GM12878 (cell line): ENCODE measurements around the gene KMT2E. TPM values are rescaled to one million over a fixed set of nuclear protein-coding genes. Genes with fewer than 3 reads are reported as not detected.
A peak's percentile ranks its signal among the peaks of the same experiment; 100 is the strongest.

Experiments
- ATAC-seq: fragments of 200-7000 bp; cut with Tn5 transposase; 3 replicates; pipeline ENCODE4 v1.9.1; 2020; ENCODE audit warnings: mild to moderate bottlenecking, moderate library complexity
- BruUV-seq: library from RNA; stranded (reverse); fragments of 400-500 nt; replicated peaks from 2 replicates; lab custom pipeline; 2021; lab: Mats Ljungman, UMichigan
- CTCF ChIA-PET: fragments of 300-600 bp; sonication (Branson Sonifier 250); formaldehyde crosslinking; extraction: SDS; loops from one replicate; lab custom pipeline; 2021; ENCODE audit warnings: inconsistent platforms; lab: Yijun Ruan, JAX
- POLR2A ChIA-PET: fragments of 350-600 bp; formaldehyde crosslinking; extraction: SDS; loops from one replicate; lab custom pipeline; 2021; ENCODE audit warnings: inconsistent platforms; lab: Charles Lee
- RAD21 ChIA-PET: fragments of 300-600 bp; sonication (Branson Sonifier 250); formaldehyde crosslinking; loops from one replicate; lab custom pipeline; 2023; ENCODE audit warnings: antibody characterized with exemption; ENCODE audit not compliant: unreplicated experiment; lab: Charles Lee
- SMC1A ChIA-PET: fragments of 300-600 bp; sonication (Branson Sonifier 250); formaldehyde crosslinking; loops from one replicate; lab custom pipeline; 2023; ENCODE audit not compliant: unreplicated experiment, uncharacterized antibody; lab: Charles Lee
- DNase-seq: peaks from one replicate; pipeline ENCODE4 v3.0.0-alpha.2; 2011; ENCODE audit warnings: low read depth, low spot score
- FAIRE-seq: peaks from 3 replicates; lab custom pipeline; 2011; peaks lifted over from hg19 to GRCh38; lab: Jason Lieb, UNC
- H2AFZ ChIP-seq: 2 replicates; pipeline ENCODE4 v1.6.0; 2011; ENCODE audit warnings: low read depth, low read length, control low read depth; ENCODE audit not compliant: control insufficient read depth
- H3K27ac ChIP-seq: 2 replicates; pipeline ENCODE4 v1.5.1; 2011; ENCODE audit warnings: control low read depth; ENCODE audit not compliant: control insufficient read depth, insufficient read depth
- H3K27me3 ChIP-seq, 2 experiments: replicated peaks in 1 of 2; 2 replicates each; pipeline versions ENCODE4 v1.6.0 to v1.6.1; 2011; ENCODE audit warnings: low read length in 1 of 2; ENCODE audit not compliant: control insufficient read depth in 2 of 2, insufficient read depth in 2 of 2
- H3K36me3 ChIP-seq, 2 experiments: 2 replicates each; pipeline ENCODE4 v1.5.1; 2011; ENCODE audit warnings: low read length in 1 of 2; ENCODE audit not compliant: control insufficient read depth in 2 of 2, insufficient read depth in 2 of 2
- H3K4me1 ChIP-seq: 2 replicates; pipeline ENCODE4 v1.6.1; 2011; ENCODE audit warnings: mild to moderate bottlenecking, low read length, moderate library complexity, mixed read lengths; ENCODE audit not compliant: control insufficient read depth, insufficient read depth
- H3K4me2 ChIP-seq: 2 replicates; pipeline ENCODE4 v1.6.0; 2011; ENCODE audit warnings: control low read depth; ENCODE audit not compliant: control insufficient read depth, insufficient read depth
- H3K4me3 ChIP-seq: fragments of 200-600 bp; sonication (generic); 2 replicates; pipeline ENCODE4 v1.5.1; 2016
- H3K79me2 ChIP-seq: 2 replicates; pipeline ENCODE4 v1.6.0; 2011; ENCODE audit warnings: low read length; ENCODE audit not compliant: control insufficient read depth, insufficient read depth
- H3K9ac ChIP-seq: 2 replicates; pipeline ENCODE4 v1.8.0; 2011; ENCODE audit warnings: low read length, control low read depth, mixed read lengths; ENCODE audit not compliant: control insufficient read depth, insufficient read depth
- H3K9me3 ChIP-seq: replicated peaks from 3 replicates; pipeline ENCODE4 v1.5.1; 2011; ENCODE audit warnings: mild to moderate bottlenecking, low read length; ENCODE audit not compliant: control insufficient read depth, insufficient read depth
- H4K20me1 ChIP-seq: 2 replicates; pipeline ENCODE4 v1.6.0; 2011; ENCODE audit not compliant: control insufficient read depth, insufficient read depth
- BRCA1 ChIP-seq: IDR thresholded peaks from 2 replicates; pipeline ENCODE4 v1.6.1; 2011; ENCODE audit warnings: low read depth, low read length, improper control_type of control experiment
- EZH2 ChIP-seq: IDR thresholded peaks from 2 replicates; pipeline ENCODE4 v1.6.1; 2012; ENCODE audit warnings: low read depth, mild to moderate bottlenecking, control low read depth, inconsistent platforms, low read length, borderline replicate concordance; ENCODE audit not compliant: control insufficient read depth
- FOXK2 ChIP-seq: fragments of 450-650 bp; IDR thresholded peaks from 2 replicates; pipeline ENCODE4 v1.6.1; 2017; ENCODE audit warnings: mild to moderate bottlenecking, moderate library complexity
- JUNB ChIP-seq: IDR thresholded peaks from 2 replicates; pipeline ENCODE4 v1.6.1; 2016; ENCODE audit warnings: antibody characterized with exemption, mild to moderate bottlenecking
- NFXL1 ChIP-seq: fragments of 450-650 bp; IDR thresholded peaks from 2 replicates; pipeline ENCODE4 v1.6.1; 2017; ENCODE audit warnings: antibody characterized with exemption, mild to moderate bottlenecking, borderline replicate concordance
- NR2F1 ChIP-seq: fragments of 450-650 bp; conservative IDR thresholded peaks from 2 replicates; pipeline ENCODE4 v1.6.1; 2017; ENCODE audit warnings: mild to moderate bottlenecking
- RELA ChIP-seq: fragments of 450-650 bp; IDR thresholded peaks from 2 replicates; pipeline ENCODE4 v1.8.0; 2014; ENCODE audit warnings: borderline replicate concordance; ENCODE audit not compliant: partially characterized antibody
- SMAD1 ChIP-seq: fragments of 450-650 bp; IDR thresholded peaks from 2 replicates; pipeline ENCODE4 v1.6.1; 2018; ENCODE audit warnings: mild to moderate bottlenecking, low read depth; ENCODE audit not compliant: partially characterized antibody
- SMARCA5 ChIP-seq: fragments of 450-650 bp; IDR thresholded peaks from 2 replicates; pipeline ENCODE4 v1.6.1; 2017; ENCODE audit warnings: mild to moderate bottlenecking
- SPI1 ChIP-seq: IDR thresholded peaks from 2 replicates; pipeline ENCODE4 v1.6.1; 2011; ENCODE audit warnings: low read depth, mild to moderate bottlenecking, low read length, moderate library complexity, borderline replicate concordance; ENCODE audit not compliant: insufficient read depth
- SREBF1 ChIP-seq: IDR thresholded peaks from 2 replicates; pipeline ENCODE4 v1.6.1; 2012; ENCODE audit warnings: mild to moderate bottlenecking, low read length
- TCF7 ChIP-seq: IDR thresholded peaks from 2 replicates; pipeline ENCODE4 v1.6.1; 2014; ENCODE audit warnings: antibody characterized with exemption, borderline replicate concordance
- WGBS: methylation state at CpG from one replicate; pipeline ENCODE4 v1.1.6; 2016; ENCODE audit warnings: low lambda C conversion rate; ENCODE audit not compliant: insufficient replicate concordance, insufficient coverage; ENCODE audit errors: missing lambda C conversion rate; 5-methylcytosine and 5-hydroxymethylcytosine counted together
- in situ Hi-C: fragments of 300-500 bp; cut with MboI; formaldehyde crosslinking; loops from 9 replicates; pipeline ENCODE4 v1.14.3; 2018; ENCODE audit warnings: mixed read lengths
- intact Hi-C: fragments of 100-400 bp; cut with micrococcal nuclease; formaldehyde crosslinking; loops from one replicate; pipeline ENCODE4 v1.14.2; 2022; ENCODE audit not compliant: unreplicated experiment
- polyA plus RNA-seq, 11 experiments: library from polyadenylated mRNA; depleted of rRNA in 4 of 11; unstranded in 6 of 11; stranded (reverse) in 5 of 11; fragments of >200 nt; fragmentation: Nextera tagmentation in 4 of 11; fragmentation: Illumina TruSeq in 1 of 11; extraction: Ambion mirVana in 4 of 11; extraction: Trizol in 1 of 11; gene quantifications; 1 replicate in 1 of 11; 2 replicates in 10 of 11; pipeline versions ENCODE4 v1.2.1 to v1.2.3, GENCODE V29; 2011 to 2016; ENCODE audit warnings: inconsistent platforms in 2 of 11, missing spikeins in 2 of 11, low read depth in 1 of 11
- total RNA-seq, 4 experiments: library from RNA; depleted of rRNA in 3 of 4; stranded (reverse); fragments of >200 nt in 3 of 4; fragmentation: Illumina TruSeq in 1 of 4; extraction: Trizol in 1 of 4; gene quantifications; 2 replicates each; pipeline versions ENCODE4 v1.2.1 to v1.2.3, GENCODE V29; 2013 to 2021
- TF ChIP-seq, protein P1 (sequence below): fragments of 450-650 bp; conservative IDR thresholded peaks from 2 replicates; pipeline ENCODE4 v1.6.1; 2017; ENCODE audit warnings: mild to moderate bottlenecking, moderate library complexity
- TF ChIP-seq, protein P2 (sequence below): fragments of 450-650 bp; IDR thresholded peaks from 2 replicates; pipeline ENCODE4 v1.6.1; 2016; ENCODE audit warnings: mild to moderate bottlenecking
- TF ChIP-seq, protein P3 (sequence below): fragments of 450-650 bp; formaldehyde crosslinking; IDR thresholded peaks from 2 replicates; pipeline ENCODE4 v1.4.0; 2020; ENCODE audit warnings: mild to moderate bottlenecking, moderate library complexity

The KMT2E gene
- total and polyA plus RNA-seq, 10 of the 15 experiments (the other 5 are each of a cell fraction or from before 2014, with no cell fraction given) = 13.2 to 68.1 (median 34.1) TPM

DNA sequence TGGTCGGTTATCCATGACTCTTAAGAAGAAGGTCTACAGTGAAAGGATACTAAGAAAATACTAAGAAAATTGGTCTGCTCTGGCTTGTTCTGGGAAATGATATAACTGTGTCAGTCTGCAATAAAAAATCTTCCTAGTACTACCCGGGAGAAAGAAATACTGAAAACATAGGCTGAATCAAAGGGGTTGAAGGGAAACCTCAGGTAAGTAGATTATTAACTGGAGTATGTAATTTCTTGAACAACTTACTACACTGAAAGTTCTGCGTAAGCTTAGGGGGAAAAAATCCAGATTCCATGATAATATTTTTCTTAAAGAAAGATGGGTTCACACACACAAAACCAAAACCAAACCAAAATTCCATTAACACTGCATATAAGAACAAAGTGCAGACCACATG, 143.3 kb downstream of the KMT2E start:
- FAIRE-seq (no peak), ATAC-seq (peak; percentile 56), DNase-seq (no peak)
- ChIA-PET POLR2A (interaction anchor here (1.0 to 1.1 kb wide), 3 partner anchors 54 to 232 kb away, joined by 3 to 4 read pairs (median 4); no protein-coding TSS in a partner anchor), CTCF (interaction anchor here (0.8 to 1.0 kb wide), 2 partner anchors 12 to 14 kb away, joined by 3 read pairs; no protein-coding TSS in a partner anchor), RAD21 (interaction anchor here (0.7 to 1.5 kb wide), 4 partner anchors 14 to 273 kb away, joined by 3 to 6 read pairs (median 4); no protein-coding TSS in a partner anchor), SMC1A (interaction anchor here (0.6 to 1.7 kb wide), 8 partner anchors 11 to 331 kb away, joined by 3 to 7 read pairs (median 3); no protein-coding TSS in a partner anchor)
- H3K27me3 ChIP-seq = no peaks in the 10 kb centered on the region
- H3K79me2 ChIP-seq = no peaks in the 10 kb centered on the region
- no peak overlapping the region for H3K27ac ChIP-seq
- intact Hi-C loops (loop anchor here (5.0 kb wide), 1 partner anchor 430 kb away; no protein-coding TSS in a partner anchor), in situ Hi-C loops (no loop called here)
- no peak overlapping the region for H3K4me2 ChIP-seq
- H3K4me3 ChIP-seq = no peak overlapping the region
- H3K36me3 ChIP-seq = no peaks in the 10 kb centered on the region; a peak in 1 of 4 replicates
- no peaks in the 10 kb centered on the region for H3K9me3 ChIP-seq
- H3K9ac ChIP-seq = no peak overlapping the region
- H4K20me1 ChIP-seq = no peaks in the 10 kb centered on the region
- WGBS = 62% methylated on average over 3 of the region's 3 CpGs
- no TSS peak for BruUV-seq
- no peak overlapping the region for H2AFZ ChIP-seq
- H3K4me1 ChIP-seq = no peaks in the 10 kb centered on the region
- TF ChIP-seq FOXK2 = no peak
- TF ChIP-seq JUNB = no peak
- TF ChIP-seq TCF7 = no peak
- TF ChIP-seq SMAD1 = no peak
- TF ChIP-seq SPI1 = no peak
- TF ChIP-seq NFXL1 = no peak
- no peak for TF ChIP-seq SREBF1
- TF ChIP-seq EZH2 = no peak
- no peak for TF ChIP-seq RELA
- TF ChIP-seq, protein P1, sequence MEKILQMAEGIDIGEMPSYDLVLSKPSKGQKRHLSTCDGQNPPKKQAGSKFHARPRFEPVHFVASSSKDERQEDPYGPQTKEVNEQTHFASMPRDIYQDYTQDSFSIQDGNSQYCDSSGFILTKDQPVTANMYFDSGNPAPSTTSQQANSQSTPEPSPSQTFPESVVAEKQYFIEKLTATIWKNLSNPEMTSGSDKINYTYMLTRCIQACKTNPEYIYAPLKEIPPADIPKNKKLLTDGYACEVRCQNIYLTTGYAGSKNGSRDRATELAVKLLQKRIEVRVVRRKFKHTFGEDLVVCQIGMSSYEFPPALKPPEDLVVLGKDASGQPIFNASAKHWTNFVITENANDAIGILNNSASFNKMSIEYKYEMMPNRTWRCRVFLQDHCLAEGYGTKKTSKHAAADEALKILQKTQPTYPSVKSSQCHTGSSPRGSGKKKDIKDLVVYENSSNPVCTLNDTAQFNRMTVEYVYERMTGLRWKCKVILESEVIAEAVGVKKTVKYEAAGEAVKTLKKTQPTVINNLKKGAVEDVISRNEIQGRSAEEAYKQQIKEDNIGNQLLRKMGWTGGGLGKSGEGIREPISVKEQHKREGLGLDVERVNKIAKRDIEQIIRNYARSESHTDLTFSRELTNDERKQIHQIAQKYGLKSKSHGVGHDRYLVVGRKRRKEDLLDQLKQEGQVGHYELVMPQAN = no peak
- no peak for TF ChIP-seq BRCA1
- TF ChIP-seq, protein P2, sequence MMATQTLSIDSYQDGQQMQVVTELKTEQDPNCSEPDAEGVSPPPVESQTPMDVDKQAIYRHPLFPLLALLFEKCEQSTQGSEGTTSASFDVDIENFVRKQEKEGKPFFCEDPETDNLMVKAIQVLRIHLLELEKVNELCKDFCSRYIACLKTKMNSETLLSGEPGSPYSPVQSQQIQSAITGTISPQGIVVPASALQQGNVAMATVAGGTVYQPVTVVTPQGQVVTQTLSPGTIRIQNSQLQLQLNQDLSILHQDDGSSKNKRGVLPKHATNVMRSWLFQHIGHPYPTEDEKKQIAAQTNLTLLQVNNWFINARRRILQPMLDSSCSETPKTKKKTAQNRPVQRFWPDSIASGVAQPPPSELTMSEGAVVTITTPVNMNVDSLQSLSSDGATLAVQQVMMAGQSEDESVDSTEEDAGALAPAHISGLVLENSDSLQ = no peak
- TF ChIP-seq, protein P3, sequence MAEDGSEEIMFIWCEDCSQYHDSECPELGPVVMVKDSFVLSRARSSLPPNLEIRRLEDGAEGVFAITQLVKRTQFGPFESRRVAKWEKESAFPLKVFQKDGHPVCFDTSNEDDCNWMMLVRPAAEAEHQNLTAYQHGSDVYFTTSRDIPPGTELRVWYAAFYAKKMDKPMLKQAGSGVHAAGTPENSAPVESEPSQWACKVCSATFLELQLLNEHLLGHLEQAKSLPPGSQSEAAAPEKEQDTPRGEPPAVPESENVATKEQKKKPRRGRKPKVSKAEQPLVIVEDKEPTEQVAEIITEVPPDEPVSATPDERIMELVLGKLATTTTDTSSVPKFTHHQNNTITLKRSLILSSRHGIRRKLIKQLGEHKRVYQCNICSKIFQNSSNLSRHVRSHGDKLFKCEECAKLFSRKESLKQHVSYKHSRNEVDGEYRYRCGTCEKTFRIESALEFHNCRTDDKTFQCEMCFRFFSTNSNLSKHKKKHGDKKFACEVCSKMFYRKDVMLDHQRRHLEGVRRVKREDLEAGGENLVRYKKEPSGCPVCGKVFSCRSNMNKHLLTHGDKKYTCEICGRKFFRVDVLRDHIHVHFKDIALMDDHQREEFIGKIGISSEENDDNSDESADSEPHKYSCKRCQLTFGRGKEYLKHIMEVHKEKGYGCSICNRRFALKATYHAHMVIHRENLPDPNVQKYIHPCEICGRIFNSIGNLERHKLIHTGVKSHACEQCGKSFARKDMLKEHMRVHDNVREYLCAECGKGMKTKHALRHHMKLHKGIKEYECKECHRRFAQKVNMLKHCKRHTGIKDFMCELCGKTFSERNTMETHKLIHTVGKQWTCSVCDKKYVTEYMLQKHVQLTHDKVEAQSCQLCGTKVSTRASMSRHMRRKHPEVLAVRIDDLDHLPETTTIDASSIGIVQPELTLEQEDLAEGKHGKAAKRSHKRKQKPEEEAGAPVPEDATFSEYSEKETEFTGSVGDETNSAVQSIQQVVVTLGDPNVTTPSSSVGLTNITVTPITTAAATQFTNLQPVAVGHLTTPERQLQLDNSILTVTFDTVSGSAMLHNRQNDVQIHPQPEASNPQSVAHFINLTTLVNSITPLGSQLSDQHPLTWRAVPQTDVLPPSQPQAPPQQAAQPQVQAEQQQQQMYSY = no peak
- TF ChIP-seq NR2F1 = no peak
- no peak for TF ChIP-seq SMARCA5
